OCI-M2 (cell line): ENCODE results near the gene OPN4.

Experiments used
- DNase-seq: peaks from one replicate; lab custom pipeline; 2025; ENCODE audit not compliant: unreplicated experiment; lab: John Stamatoyannopoulos, UW

OPN4 gene

GRCh38 chr10:86646933-86647332, 7.4 kb upstream of the OPN4 start:
- no peak for DNase-seq

GRCh38 chr10:86647773-86648703, 6.3 kb upstream of the OPN4 start:
- no peak for DNase-seq

GRCh38 chr10:86648704-86649427, 5.5 kb upstream of the OPN4 start:
- DNase-seq, result no peak

GRCh38 chr10:86649471-86650150, 4.7 kb upstream of the OPN4 start:
- DNase-seq, result no peak

GRCh38 chr10:86650151-86650550, 4.2 kb upstream of the OPN4 start:
- DNase-seq, result no peak

GRCh38 chr10:86651021-86651471, 3.3 kb upstream of the OPN4 start:
- DNase-seq, result no peak

- DNase-seq, result no peak
Measured at GRCh38 chr10:86651631-86652331, 2.6 kb upstream of the OPN4 start.

- DNase-seq, result no peak
Measured at GRCh38 chr10:86652361-86653202, 1.8 kb upstream of the OPN4 start.

GRCh38 chr10:86653379-86653778, 968 bp upstream of the OPN4 start:
- DNase-seq, result no peak

- no peak for DNase-seq
Measured at GRCh38 chr10:86653987-86654386, 360 bp upstream of the OPN4 start.

GRCh38 chr10:86655173-86655540, 810 bp downstream of the OPN4 start:
- no peak for DNase-seq

- no peak for DNase-seq
Measured at GRCh38 chr10:86655596-86655995, 1.2 kb downstream of the OPN4 start.

GRCh38 chr10:86657011-86657395, 2.7 kb downstream of the OPN4 start:
- no peak for DNase-seq

GRCh38 chr10:86657396-86658011, 3.2 kb downstream of the OPN4 start:
- DNase-seq, result no peak

- DNase-seq, result no peak
Measured at GRCh38 chr10:86658261-86658741, 4.0 kb downstream of the OPN4 start.

GRCh38 chr10:86658751-86659150, 4.4 kb downstream of the OPN4 start:
- no peak for DNase-seq

- DNase-seq, result no peak
Measured at GRCh38 chr10:86659161-86659691, 4.9 kb downstream of the OPN4 start.

GRCh38 chr10:86659721-86660453, 5.5 kb downstream of the OPN4 start:
- DNase-seq, result no peak
